CD4-positive, alpha-beta T cell treated with Interleukin-4 for 1 hour (primary cell): ENCODE measurements around the gene OR51A7.
"Not testable (repeated sequence)": the region's sequence is repeated elsewhere in the genome, so short reads cannot be mapped to it uniquely, and the experiment has no call there.

Experiments
- DNase-seq, 2 donors: peaks; one replicate each; pipeline ENCODE4 v3.0.0-alpha.2; 2020 to 2022

The OR51A7 gene

GRCh38 chr11:4903484-4903883, at the start of gene OR51A7:
Gene OR51A7, plus strand, starts transcription at chr11:4903783. Its CDS starts 3,587 bp downstream, at chr11:4907370.
- no peak for DNase-seq

GRCh38 chr11:4854286-4854685, 49.3 kb upstream of the OR51A7 start:
- DNase-seq: not testable (repeated sequence)

- DNase-seq: no peak
Measured at GRCh38 chr11:4862447-4863236, 40.9 kb upstream of the OR51A7 start.

- no peak for DNase-seq
Measured at GRCh38 chr11:4863876-4864275, 39.7 kb upstream of the OR51A7 start.

GRCh38 chr11:4865855-4866254, 37.7 kb upstream of the OR51A7 start:
- no peak for DNase-seq

- no peak for DNase-seq
Measured at GRCh38 chr11:4881188-4881587, 22.4 kb upstream of the OR51A7 start.

GRCh38 chr11:4881860-4882500, 21.6 kb upstream of the OR51A7 start, which contains the start of gene OR51T1:
Gene OR51T1, plus strand, starts transcription at chr11:4881900. Its CDS starts 0 bp downstream, at chr11:4881900.
- no peak for DNase-seq

GRCh38 chr11:4882543-4882942, 21.0 kb upstream of the OR51A7 start:
- no peak for DNase-seq

GRCh38 chr11:4884361-4884760, 19.2 kb upstream of the OR51A7 start:
- no peak for DNase-seq

GRCh38 chr11:4886186-4886585, 17.4 kb upstream of the OR51A7 start:
- DNase-seq: no peak

- DNase-seq: no peak
Measured at GRCh38 chr11:4887591-4887990, 16.0 kb upstream of the OR51A7 start.

- DNase-seq: no peak
Measured at GRCh38 chr11:4890279-4890678, 13.3 kb upstream of the OR51A7 start.

GRCh38 chr11:4891996-4892640, 11.5 kb upstream of the OR51A7 start:
- DNase-seq: no peak

GRCh38 chr11:4916581-4916980, 13.0 kb downstream of the OR51A7 start:
- DNase-seq: no peak

- DNase-seq: no peak
Measured at GRCh38 chr11:4919250-4919649, 15.7 kb downstream of the OR51A7 start, which contains the start of gene OR51G2. Gene OR51G2, minus strand, starts transcription at chr11:4919350. Its CDS starts 3,687 bp downstream, at chr11:4915663.

- no peak for DNase-seq
Measured at GRCh38 chr11:4921796-4922195, 18.2 kb downstream of the OR51A7 start.

GRCh38 chr11:4922304-4922703, 18.7 kb downstream of the OR51A7 start:
- no peak for DNase-seq

- DNase-seq: no peak
Measured at GRCh38 chr11:4924239-4924638, 20.7 kb downstream of the OR51A7 start, which contains the start of gene OR51G1. Gene OR51G1, minus strand, starts transcription at chr11:4924339. Its CDS starts 0 bp downstream, at chr11:4924339.

GRCh38 chr11:4926608-4927007, 23.0 kb downstream of the OR51A7 start:
- DNase-seq: no peak

GRCh38 chr11:4932751-4933150, 29.2 kb downstream of the OR51A7 start:
- DNase-seq: no peak

- no peak for DNase-seq
Measured at GRCh38 chr11:4936745-4937144, 33.2 kb downstream of the OR51A7 start.

- no peak for DNase-seq
Measured at GRCh38 chr11:4947505-4947904, 43.9 kb downstream of the OR51A7 start, which contains the start of gene OR51A4. Gene OR51A4, minus strand, starts transcription at chr11:4947605. Its CDS starts 505 bp downstream, at chr11:4947100.

- DNase-seq: not testable (repeated sequence)
Measured at GRCh38 chr11:4955613-4956012, 52.0 kb downstream of the OR51A7 start, which contains the start of gene OR51A2. Gene OR51A2, minus strand, starts transcription at chr11:4955713. Its CDS starts 0 bp downstream, at chr11:4955713.
